A673 (cell line): ENCODE measurements around the gene ZNF692. TPM values are rescaled to one million over a fixed set of nuclear protein-coding genes. Genes with fewer than 3 reads are reported as not detected.

Experiments used
- BruUV-seq: library from RNA; stranded (reverse); fragments of 400-500 nt; replicated peaks from 2 replicates; lab custom pipeline; 2021; lab: Mats Ljungman, UMichigan
- CTCF ChIA-PET: fragments of 300-600 bp; sonication (Branson Sonifier 250); formaldehyde crosslinking; loops from one replicate; lab custom pipeline; 2022; ENCODE audit warnings: antibody characterized with exemption; lab: Charles Lee
- POLR2A ChIA-PET: fragments of 300-600 bp; sonication (Branson Sonifier 250); formaldehyde crosslinking; loops from one replicate; lab custom pipeline; 2022; ENCODE audit warnings: antibody characterized with exemption; ENCODE audit not compliant: low non-redundant PET; lab: Charles Lee
- DNase-seq: peaks from one replicate; pipeline ENCODE4 v3.0.0-alpha.2; 2015; ENCODE audit warnings: low spot score
- H3K27ac ChIP-seq: fragments of 200-600 bp; sonication (generic); 2 replicates; pipeline ENCODE4 v1.5.1; 2016; ENCODE audit warnings: mixed run types, low read depth, mild to moderate bottlenecking, mixed read lengths, antibody characterized with exemption, low read length; ENCODE audit not compliant: poor library complexity, severe bottlenecking
- H3K27me3 ChIP-seq: fragments of 200-600 bp; sonication (generic); replicated peaks from 2 replicates; pipeline ENCODE4 v1.6.1; 2017; ENCODE audit warnings: mixed run types, low read depth, mild to moderate bottlenecking, mixed read lengths, antibody characterized with exemption, low read length; ENCODE audit not compliant: insufficient read depth, poor library complexity
- H3K36me3 ChIP-seq: fragments of 200-600 bp; sonication (generic); 2 replicates; pipeline ENCODE4 v1.6.1; 2016; ENCODE audit warnings: mixed run types, mild to moderate bottlenecking, mixed read lengths, antibody characterized with exemption, low read length; ENCODE audit not compliant: insufficient read depth, poor library complexity, severe bottlenecking
- H3K4me1 ChIP-seq: fragments of 200-600 bp; sonication (generic); 2 replicates; pipeline ENCODE4 v1.6.1; 2017; ENCODE audit warnings: mixed run types, mild to moderate bottlenecking, mixed read lengths, antibody characterized with exemption, low read length; ENCODE audit not compliant: insufficient read depth, poor library complexity, severe bottlenecking
- H3K4me3 ChIP-seq: fragments of 200-600 bp; sonication (generic); 2 replicates; pipeline ENCODE4 v1.5.1; 2016; ENCODE audit warnings: low read depth, mixed run types, mild to moderate bottlenecking, mixed read lengths, low read length; ENCODE audit not compliant: poor library complexity, severe bottlenecking
- H3K9me3 ChIP-seq: fragments of 200-600 bp; sonication (generic); 2 replicates; pipeline ENCODE4 v1.6.1; 2016; ENCODE audit warnings: mixed run types, low read depth, mild to moderate bottlenecking, mixed read lengths, antibody characterized with exemption, low read length; ENCODE audit not compliant: poor library complexity, severe bottlenecking
- CTCF ChIP-seq: fragments of 300-800, 200-600 bp; sonication (generic); conservative IDR thresholded peaks from 2 replicates; pipeline ENCODE4 v1.5.1; 2017; ENCODE audit warnings: low read depth, mild to moderate bottlenecking, antibody characterized with exemption, low read length, moderate library complexity, mixed read lengths
- EZH2 ChIP-seq: fragments of 200-600 bp; sonication (generic); IDR thresholded peaks from 2 replicates; pipeline ENCODE4 v1.6.1; 2017; ENCODE audit warnings: borderline replicate concordance, low read depth, mild to moderate bottlenecking, mixed read lengths, antibody characterized with exemption, low read length; ENCODE audit not compliant: poor library complexity, severe bottlenecking
- intact Hi-C: fragments of 100-400 bp; cut with micrococcal nuclease; formaldehyde crosslinking; loops from one replicate; pipeline ENCODE4 v1.10.0; 2022; ENCODE audit not compliant: unreplicated experiment
- total RNA-seq: library from RNA; stranded (reverse); gene quantifications from 2 replicates; pipeline ENCODE4 v1.2.3, GENCODE V29; 2021

Gene ZNF692
- total RNA-seq, 1 experiment from 2014 or later: 64.5 TPM

DNA sequence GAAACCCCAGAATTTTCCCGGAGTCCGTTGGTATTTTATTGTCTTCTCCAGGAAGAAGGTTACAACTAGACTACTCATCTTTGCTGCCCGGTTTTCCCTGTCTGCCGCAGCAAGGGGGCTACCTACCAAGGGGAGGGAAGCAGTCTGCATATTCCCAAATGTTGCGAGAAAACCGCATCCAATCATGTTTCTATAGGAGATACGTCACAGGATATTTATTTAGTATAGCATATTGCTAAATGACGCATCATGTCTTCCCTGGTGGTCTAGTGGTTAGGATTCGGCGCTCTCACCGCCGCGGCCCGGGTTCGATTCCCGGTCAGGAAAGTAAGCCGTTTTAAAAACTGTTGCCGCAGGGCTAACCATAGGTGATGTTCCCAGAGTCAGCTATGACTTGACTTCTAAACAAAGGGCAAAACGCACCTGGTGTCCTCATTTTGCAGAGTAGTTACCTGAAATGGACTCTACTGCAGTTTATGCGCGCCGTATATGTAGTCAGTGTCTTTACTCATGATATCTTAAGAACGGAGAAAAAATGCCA is 15.2 kb upstream of the ZNF692 start:
- no TSS peak for BruUV-seq
- no peaks in the 10 kb centered on the region for H3K27me3 ChIP-seq
- TF ChIP-seq EZH2 (no peak), CTCF (no peak)
- H3K4me1 ChIP-seq: peaks cover 5% of the 10 kb centered on the region
- no peaks in the 10 kb centered on the region for H3K36me3 ChIP-seq
- DNase-seq: no peak
- no peak overlapping the region for H3K27ac ChIP-seq
- ChIA-PET CTCF (interaction anchor here (0.6 to 1.0 kb wide), 2 partner anchors 33 to 47 kb away, joined by 3 to 7 read pairs; no protein-coding TSS in a partner anchor), POLR2A (no interaction called here)
- no peaks in the 10 kb centered on the region for H3K9me3 ChIP-seq
- H3K4me3 ChIP-seq: peak overlapping the region; percentile 79
- intact Hi-C loops: loop anchor here (1.0 kb wide), 1 partner anchor 32 kb away; the partner anchor contains the start of gene PGBD2

- Histone ChIP-seq H3K4me3 (peak overlapping the region; percentile 79), H3K27ac (peak overlapping the region; percentile 81), H3K4me1 (peaks cover 5% of the 10 kb centered on the region), H3K9me3 (no peaks in the 10 kb centered on the region), H3K36me3 (no peaks in the 10 kb centered on the region), H3K27me3 (no peaks in the 10 kb centered on the region)
- peak; percentile 97 for DNase-seq
- no TSS peak for BruUV-seq
- ChIA-PET POLR2A (no interaction called here), CTCF (interaction anchor here (0.6 to 1.0 kb wide), 2 partner anchors 33 to 46 kb away, joined by 3 to 7 read pairs; no protein-coding TSS in a partner anchor)
- intact Hi-C loops: no loop called here
- TF ChIP-seq EZH2 (no peak), CTCF (no peak)
Measured at GRCh38 chr1:248873409-248873992, 14.6 kb upstream of the ZNF692 start.

GRCh38 chr1:248872752-248873408 is 14.0 kb upstream of the ZNF692 start:
- no peaks in the 10 kb centered on the region for H3K9me3 ChIP-seq
- POLR2A ChIA-PET: no interaction called here
- H3K27ac ChIP-seq: peak overlapping the region; percentile 81
- no TSS peak for BruUV-seq
- peak overlapping the region; percentile 79 for H3K4me3 ChIP-seq
- no peaks in the 10 kb centered on the region for H3K27me3 ChIP-seq
- DNase-seq: peak; percentile 79
- CTCF ChIA-PET: interaction anchor here (1.0 kb wide), 1 partner anchor 34 kb away, joined by 7 read pairs; no protein-coding TSS in a partner anchor
- no peaks in the 10 kb centered on the region for H3K36me3 ChIP-seq
- TF ChIP-seq CTCF (no peak), EZH2 (no peak)
- H3K4me1 ChIP-seq: peaks cover 5% of the 10 kb centered on the region
- intact Hi-C loops: no loop called here
